ENCODE data around the gene TGFBRAP1.

Gene TGFBRAP1

DNA sequence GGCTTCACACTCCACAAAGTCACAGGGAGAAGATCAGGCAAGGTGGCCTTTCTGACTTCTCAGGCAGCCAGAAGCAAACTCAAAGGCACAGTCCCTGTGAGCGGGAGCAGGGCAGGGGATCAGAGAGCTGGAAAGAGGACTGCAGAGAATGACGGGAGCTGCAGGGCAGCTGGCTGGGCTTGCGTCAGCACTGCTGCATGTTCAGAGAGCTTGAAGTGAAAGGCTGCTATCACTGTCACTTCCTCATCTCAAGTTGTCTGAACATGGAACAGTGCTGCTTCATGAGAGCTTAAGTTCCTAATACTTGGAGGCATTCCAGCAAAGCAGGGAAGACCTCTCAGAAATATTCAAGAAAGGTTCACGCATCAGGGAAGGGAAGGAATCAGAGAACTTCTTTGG is 20.4 kb downstream of the TGFBRAP1 start:
- DNase-seq = no peak

- no peak for DNase-seq
Observed at GRCh38 chr2:105308382-105309146, 21.0 kb downstream of the TGFBRAP1 start.

DNA sequence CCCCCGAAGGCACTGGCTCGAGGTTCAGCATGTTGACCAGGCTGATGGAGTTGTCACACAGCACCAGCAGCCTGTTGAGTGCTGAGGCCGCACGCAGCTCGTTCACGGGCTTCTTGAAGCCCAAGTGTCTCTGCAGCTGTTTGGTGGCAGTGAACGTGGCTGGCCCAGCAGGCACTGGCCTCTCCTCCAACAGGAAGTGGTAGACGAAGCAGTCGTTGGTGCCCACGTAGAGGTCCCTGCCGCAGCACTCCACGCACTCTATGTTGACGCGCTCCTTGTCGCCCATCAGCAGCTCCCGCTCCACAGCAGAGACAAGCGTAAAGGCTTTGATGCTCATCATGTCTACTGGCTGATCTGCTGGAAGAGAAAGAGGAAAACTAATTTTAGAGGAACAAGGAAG is 21.6 kb downstream of the TGFBRAP1 start:
- no peak for DNase-seq

DNA sequence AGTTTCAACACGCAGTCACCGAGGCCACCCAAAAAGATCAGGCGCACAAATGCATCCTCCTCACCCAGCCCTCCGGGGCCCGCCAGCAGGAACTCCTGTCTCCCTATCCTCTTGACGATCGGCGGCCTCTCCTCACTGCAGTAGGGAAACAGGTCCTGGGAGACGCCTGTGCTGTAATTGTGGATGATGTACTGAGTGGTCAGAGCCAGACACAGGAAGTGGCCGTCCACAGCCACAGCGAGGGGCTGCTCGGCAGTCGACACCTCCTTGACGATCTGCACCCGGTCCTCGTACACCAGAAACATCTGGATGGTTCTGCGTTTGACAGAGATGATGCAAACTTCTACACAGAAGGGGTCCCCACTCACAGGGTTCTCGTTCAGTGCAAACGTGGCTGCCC is 22.0 kb downstream of the TGFBRAP1 start:
- no peak for DNase-seq

DNA sequence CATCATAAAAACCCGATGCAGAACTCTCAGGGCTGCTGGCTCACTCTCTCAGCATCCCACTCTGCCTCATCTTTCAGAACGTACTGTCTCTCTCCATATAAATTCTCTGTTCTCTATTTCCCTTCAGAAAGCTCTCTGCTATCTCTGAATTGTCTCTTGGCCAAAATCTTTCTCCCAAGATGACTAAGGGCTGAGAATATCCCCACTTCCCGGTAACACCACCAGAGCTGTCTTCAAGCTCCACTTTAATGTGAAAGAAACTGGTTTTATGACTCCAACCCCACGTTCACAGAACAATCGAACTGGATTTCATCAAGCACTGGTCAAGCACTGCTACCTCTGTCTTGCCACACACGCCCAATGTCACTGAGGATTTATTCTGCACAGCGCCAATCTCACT is 22.4 kb downstream of the TGFBRAP1 start:
- DNase-seq = no peak

- no peak for DNase-seq
Observed at GRCh38 chr2:105301646-105302045, 27.9 kb downstream of the TGFBRAP1 start.

DNA sequence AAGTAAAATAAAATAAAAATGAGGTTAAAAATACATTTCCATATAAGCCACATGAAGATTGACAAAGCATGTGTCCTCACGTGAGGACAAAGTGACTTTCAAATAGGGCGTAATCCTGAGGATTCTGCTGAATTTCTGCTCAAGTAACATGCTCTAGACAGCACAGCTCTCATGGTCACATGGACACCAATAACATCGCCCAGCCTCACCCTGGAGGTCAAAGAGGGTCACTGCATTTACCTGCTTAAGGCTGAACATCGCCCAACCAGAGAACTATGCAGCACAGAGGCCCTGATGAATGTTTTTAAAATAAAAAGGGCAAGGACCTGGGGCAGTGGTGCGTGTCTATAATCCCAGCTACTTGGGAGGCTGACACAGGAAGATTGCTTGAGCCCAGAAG is 30.2 kb downstream of the TGFBRAP1 start:
- DNase-seq = no peak

DNA sequence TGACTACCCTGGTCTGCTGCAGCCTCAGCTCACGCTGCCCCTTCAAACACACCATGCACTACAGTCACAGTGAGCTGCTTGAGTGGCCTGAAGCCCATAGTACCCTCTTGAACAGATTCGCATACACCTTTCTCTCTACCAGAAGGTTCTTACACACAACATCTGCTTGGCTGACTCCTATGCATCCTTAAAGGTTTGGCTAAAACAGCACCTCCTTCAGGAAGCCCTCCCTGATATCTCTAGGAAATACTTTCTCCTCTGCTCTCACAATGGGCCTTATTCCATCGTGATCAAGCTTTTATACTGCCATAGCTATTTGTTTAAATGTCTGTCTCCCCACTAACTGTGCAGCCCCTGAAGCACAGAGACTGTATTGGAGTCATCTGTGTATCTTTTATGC is 31.5 kb downstream of the TGFBRAP1 start:
- DNase-seq = no peak

DNA sequence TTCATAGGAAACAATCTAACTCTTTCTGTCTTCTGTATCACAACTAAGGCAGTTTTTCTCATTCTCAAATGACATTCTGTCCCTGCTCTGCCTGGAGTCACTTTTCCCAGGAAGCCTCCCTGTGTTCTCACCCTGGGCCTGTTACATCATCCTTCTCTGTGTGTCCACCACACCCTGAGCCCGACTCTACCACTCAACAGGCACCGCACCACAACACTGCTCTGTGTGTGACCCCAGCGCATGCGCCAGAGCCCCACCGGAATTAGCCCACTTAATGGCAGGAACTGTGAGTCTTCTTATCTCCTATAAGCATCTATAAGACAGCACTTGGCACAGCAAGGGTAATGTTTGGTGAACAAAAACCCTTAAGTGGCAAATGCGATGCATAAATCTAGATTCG is 32.3 kb downstream of the TGFBRAP1 start:
- no peak for DNase-seq

DNA sequence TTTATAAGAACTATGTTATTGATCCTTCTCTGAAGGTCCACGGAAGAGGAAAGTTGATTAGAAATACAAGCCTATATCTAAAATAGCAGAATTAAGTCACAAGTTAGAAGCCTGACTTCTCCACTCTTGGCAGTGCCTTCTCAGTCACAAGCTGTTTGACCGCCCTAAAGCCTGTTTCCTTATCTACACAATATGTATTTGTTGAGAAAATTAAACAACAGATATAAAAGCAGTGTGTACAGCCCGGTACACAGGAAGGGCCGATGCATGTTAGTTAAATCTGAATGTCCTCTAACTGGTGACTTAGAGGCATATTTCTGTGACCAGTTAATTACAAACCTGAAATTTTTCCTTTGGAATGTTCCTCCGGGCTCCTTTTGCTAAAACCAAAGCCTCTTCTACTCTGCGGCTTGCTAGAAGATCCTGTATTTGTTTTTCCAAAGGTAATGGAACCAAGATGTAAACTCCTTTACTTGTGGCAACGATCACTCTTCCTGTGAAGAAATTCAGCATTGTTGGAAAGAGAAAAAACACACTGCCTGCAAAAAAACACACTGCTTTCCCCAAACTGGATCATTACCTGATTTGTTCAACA is 33.4 kb downstream of the TGFBRAP1 start:
- DNase-seq = no peak

- peak; percentile 15 for DNase-seq
Observed at GRCh38 chr2:105294844-105295481, 34.6 kb downstream of the TGFBRAP1 start.

DNA sequence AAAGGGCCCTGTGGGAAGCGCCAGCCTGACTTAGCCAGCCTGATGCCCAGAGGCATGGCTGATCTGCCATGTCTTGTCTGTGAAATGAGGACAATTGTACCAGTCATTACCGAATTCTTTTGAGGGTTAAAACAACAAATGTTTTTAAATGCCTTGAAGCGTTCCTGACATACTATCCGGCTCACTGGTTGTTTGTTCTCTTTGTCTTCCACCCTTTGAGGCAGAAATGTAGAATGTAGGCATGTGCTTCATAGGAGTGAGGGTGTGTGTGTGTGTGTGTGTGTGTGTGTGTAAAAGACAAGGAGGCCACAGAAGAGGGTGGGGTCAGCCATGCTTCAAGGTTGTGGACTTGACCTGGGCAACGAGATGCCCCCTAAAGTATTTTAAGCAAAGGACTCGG is 35.5 kb downstream of the TGFBRAP1 start:
- no peak for DNase-seq

GRCh38 chr2:105291981-105292380 is 37.6 kb downstream of the TGFBRAP1 start:
- DNase-seq = no peak

DNA sequence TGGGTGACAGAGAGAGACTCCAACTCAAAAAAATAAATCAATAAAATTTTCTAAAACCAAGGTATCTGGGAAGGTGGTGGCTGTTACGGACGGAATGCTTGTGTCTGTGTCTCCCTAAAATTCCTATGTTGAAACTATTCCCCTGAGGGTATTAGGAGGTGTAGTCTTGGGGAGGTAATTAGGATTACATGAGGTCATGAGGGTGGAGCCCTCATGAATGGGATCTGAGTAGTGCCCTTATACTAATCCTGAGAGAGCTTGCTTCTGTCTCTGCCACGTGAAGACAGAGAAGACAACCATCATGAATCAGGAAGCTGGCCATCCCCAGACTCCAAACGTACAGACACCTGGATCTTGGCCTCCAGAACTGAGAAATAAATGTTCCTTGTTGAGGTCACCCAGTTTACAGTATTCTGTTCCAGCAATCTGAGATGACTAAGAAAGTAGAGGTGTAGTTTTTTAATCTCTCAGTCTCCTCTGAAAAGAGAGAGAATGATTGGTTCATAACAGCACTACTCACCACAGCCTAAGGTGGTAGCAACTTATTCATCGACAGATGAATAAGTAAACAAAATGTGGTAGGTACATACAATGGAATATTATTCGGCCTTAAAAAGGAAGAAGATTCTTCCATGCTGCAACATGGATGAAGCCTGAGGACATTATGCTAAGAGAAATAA is 38.4 kb downstream of the TGFBRAP1 start:
- no peak for DNase-seq

- no peak for DNase-seq
Observed at GRCh38 chr2:105288133-105288532, 41.4 kb downstream of the TGFBRAP1 start.

DNA sequence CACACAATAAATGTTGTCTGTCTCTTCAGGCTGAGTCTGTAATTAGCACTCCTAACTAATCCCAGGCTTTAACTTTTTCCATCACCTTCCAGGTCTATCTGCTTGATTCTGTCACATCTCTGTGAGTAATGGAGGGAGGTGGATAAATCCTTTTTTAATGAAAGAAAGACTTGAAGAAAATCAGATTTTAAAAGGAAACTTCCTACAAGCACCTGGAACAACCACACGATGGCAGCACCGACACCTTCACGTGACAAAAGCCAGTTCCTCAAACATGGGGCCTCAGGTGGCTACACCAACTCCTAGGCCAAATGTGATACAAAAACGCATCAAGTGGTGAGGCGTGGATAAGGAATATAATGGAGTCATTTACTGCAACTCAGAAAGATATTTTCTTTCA is 41.8 kb downstream of the TGFBRAP1 start:
- peak; percentile 25 for DNase-seq

DNA sequence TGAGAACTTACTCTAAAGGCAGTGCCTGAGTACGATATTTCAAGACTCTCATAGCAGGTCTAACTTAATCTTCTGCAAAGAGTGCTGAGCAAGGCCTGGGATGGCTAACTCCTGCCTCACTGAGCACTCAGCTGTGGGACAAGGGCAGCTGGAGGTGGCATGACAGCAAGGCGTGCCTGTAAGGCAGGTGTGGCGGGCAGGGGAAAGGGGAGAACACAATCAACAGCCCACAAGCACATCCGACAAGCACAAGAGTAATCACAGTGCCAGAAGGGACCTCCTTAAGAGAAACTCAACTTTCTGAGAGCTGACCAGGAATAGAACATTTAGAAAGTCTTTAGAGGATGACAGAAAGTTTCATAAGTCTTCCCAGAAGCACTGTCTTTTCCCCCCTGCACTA is 46.0 kb downstream of the TGFBRAP1 start:
- DNase-seq = no peak

- no peak for DNase-seq
Observed at GRCh38 chr2:105280281-105280680, 49.3 kb downstream of the TGFBRAP1 start.

GRCh38 chr2:105279126-105279525 is 50.4 kb downstream of the TGFBRAP1 start:
- DNase-seq = no peak

GRCh38 chr2:105278654-105279053 is 50.9 kb downstream of the TGFBRAP1 start:
- DNase-seq = no peak

DNA sequence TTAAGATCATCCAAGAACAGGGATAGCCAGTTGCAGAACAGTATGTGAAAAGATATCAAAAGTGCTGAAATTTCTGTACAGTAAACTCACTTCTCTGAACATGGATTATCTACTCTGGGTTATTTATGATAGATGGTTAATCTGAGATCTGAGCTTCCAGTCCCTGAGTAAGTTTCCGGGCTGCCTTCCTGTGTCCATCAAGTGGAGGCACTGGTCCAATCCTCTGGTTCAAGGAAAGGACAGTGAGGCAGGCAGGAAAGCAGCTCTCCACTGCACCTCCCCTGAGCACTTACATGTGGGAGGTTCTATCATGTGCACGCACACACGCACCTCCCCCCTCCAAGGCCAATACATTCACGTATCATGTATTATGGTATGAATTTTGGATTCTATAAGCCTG is 55.5 kb downstream of the TGFBRAP1 start:
- no peak for DNase-seq

- DNase-seq = no peak
Observed at GRCh38 chr2:105272176-105272575, 57.4 kb downstream of the TGFBRAP1 start.

GRCh38 chr2:105271393-105272045 is 58.0 kb downstream of the TGFBRAP1 start:
- DNase-seq = no peak
